HG02973 (cell line): ENCODE data around the gene ADGRB3.

Experiments
- ATAC-seq: cut with Tn5 transposase; IDR thresholded peaks from one replicate; pipeline ENCODE4 v1.9.1; 2021; ENCODE audit warnings: moderate library complexity; ENCODE audit not compliant: unreplicated experiment

ADGRB3 gene

GRCh38 chr6:68697394-68697793, 62.3 kb downstream of the ADGRB3 start:
- ATAC-seq = no peak

GRCh38 chr6:68701159-68701558, 66.1 kb downstream of the ADGRB3 start:
- ATAC-seq = no peak

GRCh38 chr6:68704485-68704884, 69.4 kb downstream of the ADGRB3 start:
- ATAC-seq = no peak

- ATAC-seq = no peak
These were observed 74.0 kb downstream of the ADGRB3 start for GRCh38 chr6:68709091-68709490.

- ATAC-seq = no peak
These were observed 74.8 kb downstream of the ADGRB3 start for GRCh38 chr6:68709882-68710281.

- no peak for ATAC-seq
These were observed 75.4 kb downstream of the ADGRB3 start for GRCh38 chr6:68710496-68710895.

GRCh38 chr6:68710916-68711315, 75.8 kb downstream of the ADGRB3 start:
- ATAC-seq = no peak

- no peak for ATAC-seq
These were observed 76.4 kb downstream of the ADGRB3 start for GRCh38 chr6:68711386-68712000.

- ATAC-seq = no peak
These were observed 81.5 kb downstream of the ADGRB3 start for GRCh38 chr6:68716620-68717019.

GRCh38 chr6:68718385-68719073, 83.4 kb downstream of the ADGRB3 start:
- no peak for ATAC-seq

GRCh38 chr6:68719761-68720160, 84.7 kb downstream of the ADGRB3 start:
- ATAC-seq = no peak

- no peak for ATAC-seq
These were observed 87.9 kb downstream of the ADGRB3 start for GRCh38 chr6:68722891-68723527.

- no peak for ATAC-seq
These were observed 89.0 kb downstream of the ADGRB3 start for GRCh38 chr6:68724060-68724459.

- no peak for ATAC-seq
These were observed 91.3 kb downstream of the ADGRB3 start for GRCh38 chr6:68726337-68726736.

GRCh38 chr6:68726992-68727391, 91.9 kb downstream of the ADGRB3 start:
- no peak for ATAC-seq

GRCh38 chr6:68727699-68728098, 92.6 kb downstream of the ADGRB3 start:
- ATAC-seq = no peak

- no peak for ATAC-seq
These were observed 93.3 kb downstream of the ADGRB3 start for GRCh38 chr6:68728159-68728979.

GRCh38 chr6:68729377-68729903, 94.4 kb downstream of the ADGRB3 start:
- no peak for ATAC-seq

GRCh38 chr6:68730291-68731054, 95.4 kb downstream of the ADGRB3 start:
- no peak for ATAC-seq

- no peak for ATAC-seq
These were observed 97.3 kb downstream of the ADGRB3 start for GRCh38 chr6:68732423-68732822.
